ENCODE measurements around the gene SCRN1. TPM values are rescaled to one million over a fixed set of nuclear protein-coding genes. Genes with fewer than 3 reads are reported as not detected.

The SCRN1 gene
- total RNA-seq, 6 donors from 2014 or later = 13.3 to 45.5 (median 30.5) TPM

- peaks cover 0 to 11% (median 0%) of the 10 kb centered on the region in 4 donors for H3K4me1 ChIP-seq
- DNase-seq (no peak), ATAC-seq (ENCODE audit: low FRiP score in 2 of 2) (no peak)
- WGBS, 2 donors = 84 to 89% methylated on average over 8 of the region's 8 CpGs
- H3K27me3 ChIP-seq = no peaks in the 10 kb centered on the region
- no peaks in the 10 kb centered on the region for H3K9me3 ChIP-seq
- no peaks in the 10 kb centered on the region for H3K36me3 ChIP-seq
- no peak overlapping the region for H3K4me3 ChIP-seq
- no peak overlapping the region for H3K27ac ChIP-seq
- no peak for TF ChIP-seq POLR2AphosphoS5 (IDR thresholded peaks at IDR 0.05)
- TF ChIP-seq, protein P1, sequence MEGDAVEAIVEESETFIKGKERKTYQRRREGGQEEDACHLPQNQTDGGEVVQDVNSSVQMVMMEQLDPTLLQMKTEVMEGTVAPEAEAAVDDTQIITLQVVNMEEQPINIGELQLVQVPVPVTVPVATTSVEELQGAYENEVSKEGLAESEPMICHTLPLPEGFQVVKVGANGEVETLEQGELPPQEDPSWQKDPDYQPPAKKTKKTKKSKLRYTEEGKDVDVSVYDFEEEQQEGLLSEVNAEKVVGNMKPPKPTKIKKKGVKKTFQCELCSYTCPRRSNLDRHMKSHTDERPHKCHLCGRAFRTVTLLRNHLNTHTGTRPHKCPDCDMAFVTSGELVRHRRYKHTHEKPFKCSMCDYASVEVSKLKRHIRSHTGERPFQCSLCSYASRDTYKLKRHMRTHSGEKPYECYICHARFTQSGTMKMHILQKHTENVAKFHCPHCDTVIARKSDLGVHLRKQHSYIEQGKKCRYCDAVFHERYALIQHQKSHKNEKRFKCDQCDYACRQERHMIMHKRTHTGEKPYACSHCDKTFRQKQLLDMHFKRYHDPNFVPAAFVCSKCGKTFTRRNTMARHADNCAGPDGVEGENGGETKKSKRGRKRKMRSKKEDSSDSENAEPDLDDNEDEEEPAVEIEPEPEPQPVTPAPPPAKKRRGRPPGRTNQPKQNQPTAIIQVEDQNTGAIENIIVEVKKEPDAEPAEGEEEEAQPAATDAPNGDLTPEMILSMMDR (IDR thresholded peaks at IDR 0.05) = no peak
- no peak for TF ChIP-seq EP300 (IDR thresholded peaks at IDR 0.05)
- TF ChIP-seq POLR2A (IDR thresholded peaks at IDR 0.05) = no peak
Measured at GRCh38 chr7:29977886-29978651, 11.5 kb downstream of the SCRN1 start.

DNA sequence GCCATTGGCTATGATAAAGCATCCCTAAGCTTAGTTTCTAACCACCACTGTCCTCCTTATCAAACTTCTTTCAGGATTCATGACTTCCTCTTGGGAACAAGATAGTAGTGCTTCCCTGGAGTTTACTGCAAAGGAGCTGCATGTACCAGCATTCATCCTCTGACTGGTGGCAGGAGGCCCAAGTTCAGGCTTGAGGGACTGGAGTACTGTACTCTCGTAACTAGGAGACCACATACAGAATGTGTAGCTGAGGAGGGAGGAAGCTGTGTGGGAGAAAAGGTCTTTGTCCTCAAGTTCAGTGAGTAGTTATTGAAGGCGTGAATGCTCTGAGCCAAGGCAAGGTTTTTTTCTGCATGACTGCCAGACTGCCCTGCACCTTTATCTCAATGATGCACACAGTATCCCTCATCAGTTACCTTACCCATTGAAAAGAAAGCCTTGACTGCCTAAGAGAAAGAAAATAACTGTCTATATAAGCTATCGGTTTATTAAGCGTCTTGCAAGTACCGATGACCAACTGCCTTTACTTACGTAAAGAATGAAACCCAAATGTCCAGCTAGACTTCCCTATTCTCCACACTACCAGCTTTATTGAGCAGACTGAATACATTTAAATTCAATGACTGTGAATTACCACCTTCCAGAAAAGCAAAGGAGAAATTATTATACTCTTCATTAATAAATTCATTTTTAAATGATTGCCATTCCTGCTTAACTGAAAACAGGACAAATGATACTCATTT, 12.8 kb downstream of the SCRN1 start:
- Histone ChIP-seq H3K9me3 (no peaks in the 10 kb centered on the region), H3K4me1 (peaks cover 0 to 11% (median 0%) of the 10 kb centered on the region in 4 donors), H3K36me3 (no peaks in the 10 kb centered on the region), H3K27me3 (no peaks in the 10 kb centered on the region), H3K4me3 (no peak overlapping the region), H3K27ac (no peak overlapping the region)
- 82 to 84% methylated on average over 6 of the region's 6 CpGs for WGBS, 2 donors
- TF ChIP-seq, protein P1 (IDR thresholded peaks at IDR 0.05) = no peak
- no peak for TF ChIP-seq POLR2A (IDR thresholded peaks at IDR 0.05)
- TF ChIP-seq POLR2AphosphoS5 (IDR thresholded peaks at IDR 0.05) = no peak
- TF ChIP-seq EP300 (IDR thresholded peaks at IDR 0.05) = no peak
- DNase-seq = no peak
- ATAC-seq (ENCODE audit: low FRiP score in 2 of 2) = peak in 1 of 2 donors; percentile 31

GRCh38 chr7:29976266-29976665, 13.3 kb downstream of the SCRN1 start:
- Histone ChIP-seq H3K9me3 (no peaks in the 10 kb centered on the region), H3K27ac (no peak overlapping the region), H3K27me3 (no peaks in the 10 kb centered on the region), H3K36me3 (no peaks in the 10 kb centered on the region), H3K4me1 (peaks cover 0 to 11% (median 0%) of the 10 kb centered on the region in 4 donors), H3K4me3 (peak overlapping the region in 1 of 4 donors; percentile 3)
- TF ChIP-seq EP300 (IDR thresholded peaks at IDR 0.05) (no peak), POLR2AphosphoS5 (IDR thresholded peaks at IDR 0.05) (no peak), POLR2A (IDR thresholded peaks at IDR 0.05) (no peak)
- TF ChIP-seq, protein P1 (IDR thresholded peaks at IDR 0.05) = no peak
- 47% methylated on average over 4 of the region's 4 CpGs for WGBS, 2 donors
- DNase-seq (no peak), ATAC-seq (ENCODE audit: low FRiP score in 2 of 2) (peak in 1 of 2 donors; percentile 63)

GRCh38 chr7:29975561-29975960, 14.0 kb downstream of the SCRN1 start:
- no peaks in the 10 kb centered on the region for H3K27me3 ChIP-seq
- 86 to 96% methylated on average over 1 of the region's 1 CpG for WGBS, 2 donors
- no peak overlapping the region for H3K27ac ChIP-seq
- no peak for ATAC-seq (ENCODE audit: low FRiP score in 2 of 2)
- no peaks in the 10 kb centered on the region for H3K9me3 ChIP-seq
- H3K4me3 ChIP-seq = no peak overlapping the region
- DNase-seq = no peak
- peaks cover 0 to 11% (median 0%) of the 10 kb centered on the region in 4 donors for H3K4me1 ChIP-seq
- no peak for TF ChIP-seq EP300 (IDR thresholded peaks at IDR 0.05)
- no peak for TF ChIP-seq POLR2A (IDR thresholded peaks at IDR 0.05)
- TF ChIP-seq POLR2AphosphoS5 (IDR thresholded peaks at IDR 0.05) = no peak
- TF ChIP-seq, protein P1 (IDR thresholded peaks at IDR 0.05) = no peak
- no peaks in the 10 kb centered on the region for H3K36me3 ChIP-seq
